Left renal pelvis (tissue), 4 donors: ENCODE measurements around the gene POTEM. TPM values are rescaled to one million over a fixed set of nuclear protein-coding genes. Genes with fewer than 3 reads are reported as not detected.
"Not testable (repeated sequence)": the region's sequence is repeated elsewhere in the genome, so short reads cannot be mapped to it uniquely, and the experiment has no call there.

Experiments
- DNase-seq, 4 donors: peaks; one replicate each; pipeline ENCODE4 v3.0.0-alpha.2; 2013; ENCODE audit warnings: low read depth in 4 of 4, low spot score in 3 of 4
- polyA plus RNA-seq, 4 donors: library from polyadenylated mRNA; unstranded; fragments of 120-200 nt; gene quantifications; one replicate each; pipeline ENCODE4 v1.2.1, GENCODE V29; 2013; ENCODE audit not compliant: insufficient read length in 4 of 4

POTEM gene
- not detected for polyA plus RNA-seq

DNA sequence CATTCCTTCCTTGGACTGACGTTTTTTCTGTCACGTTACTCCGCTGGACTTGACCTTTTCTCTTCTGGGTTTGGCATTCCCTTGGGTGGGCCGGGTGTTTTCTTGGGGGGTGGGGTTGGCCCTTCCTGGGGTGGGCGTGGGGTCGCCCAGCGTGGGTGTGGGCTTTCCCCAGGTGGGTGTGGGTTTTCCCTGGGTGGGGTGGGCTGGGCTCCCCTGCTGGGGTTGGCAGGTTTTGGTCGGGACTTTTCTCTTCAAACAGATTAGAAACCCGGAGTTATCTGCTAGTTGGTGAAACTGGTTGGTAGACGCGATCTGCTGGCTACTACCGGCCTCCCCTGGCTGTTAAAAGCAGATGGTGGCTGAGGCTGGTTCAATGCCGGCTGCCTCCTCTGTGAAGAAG is at the start of gene POTEM:
Gene POTEM, plus strand, starts transcription at position 301 of the 400 bp plus-strand sequence. Its CDS starts 52 bp downstream, at position 353.
- not testable (repeated sequence) for DNase-seq

DNA sequence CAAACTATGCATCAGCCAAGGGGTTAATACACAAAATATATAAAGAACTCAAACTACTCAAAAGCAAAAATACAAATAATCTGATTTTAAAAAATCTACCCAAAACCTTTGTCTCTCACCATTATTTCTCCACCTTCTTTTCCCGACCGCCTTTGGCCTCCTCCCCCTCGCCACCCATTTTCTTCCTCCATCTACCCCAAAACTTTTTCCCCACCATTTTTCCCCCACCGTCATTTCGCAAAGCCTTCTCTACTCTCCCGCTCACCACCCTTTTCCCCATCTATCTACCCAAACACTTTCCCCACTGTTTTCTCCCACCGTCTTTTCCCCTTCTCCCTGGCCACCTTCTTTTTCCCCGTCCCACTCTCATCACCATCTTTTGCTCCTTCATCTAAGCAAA is 48.9 kb upstream of the POTEM start:
- not testable (repeated sequence) for DNase-seq

DNA sequence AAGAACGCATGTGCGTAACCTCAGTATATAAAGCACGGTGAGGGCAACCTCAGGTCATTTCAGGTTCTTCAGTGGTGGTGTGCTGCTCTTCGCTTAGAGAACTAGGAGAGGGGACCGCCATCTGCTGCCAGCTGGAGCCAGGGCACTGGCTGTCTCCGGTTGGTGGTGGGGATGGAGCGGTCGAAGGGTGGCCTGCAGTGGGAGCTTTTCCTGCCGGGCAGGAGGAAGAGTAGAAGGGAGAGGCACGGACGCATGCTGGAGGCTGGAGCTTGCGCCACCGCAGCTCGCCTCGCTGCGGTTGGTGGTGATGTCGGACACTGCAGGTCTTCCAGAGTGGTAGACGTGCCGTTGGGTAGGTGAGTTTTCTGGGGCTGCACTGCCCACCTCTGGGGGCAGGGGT is 47.2 kb upstream of the POTEM start:
- DNase-seq, result not testable (repeated sequence)

DNA sequence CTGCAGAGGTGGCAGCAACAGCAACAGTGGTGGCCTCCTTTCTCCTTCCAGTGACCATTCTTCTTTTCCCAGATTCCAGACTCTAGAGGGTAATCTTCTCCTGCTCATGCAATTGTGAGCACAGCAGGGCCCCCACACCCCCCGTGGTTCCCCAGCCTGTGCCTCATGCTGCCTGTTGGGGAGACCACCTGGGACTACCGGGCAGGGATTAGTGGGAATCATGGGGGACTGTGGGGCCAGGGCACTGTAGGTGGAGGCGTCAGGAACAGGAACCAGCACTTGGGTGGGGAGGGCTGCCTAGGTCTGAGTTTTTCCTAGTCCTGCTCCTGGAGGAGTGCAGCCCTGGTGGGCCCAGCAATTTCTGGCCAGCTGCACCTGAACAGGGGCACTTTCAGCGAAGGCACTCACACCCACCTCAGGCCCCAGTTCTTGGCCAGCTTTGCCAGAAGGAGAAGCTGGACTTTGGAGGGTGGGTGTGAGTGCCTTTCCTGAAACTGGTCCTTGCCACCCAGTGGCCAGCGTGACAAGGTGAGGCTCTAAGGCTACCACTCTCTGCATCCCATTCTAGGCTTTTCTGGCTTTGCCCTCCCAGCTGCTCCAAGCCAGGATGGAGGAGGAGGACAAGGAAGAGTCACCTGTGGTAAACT is 46.1 kb upstream of the POTEM start:
- not testable (repeated sequence) for DNase-seq

DNA sequence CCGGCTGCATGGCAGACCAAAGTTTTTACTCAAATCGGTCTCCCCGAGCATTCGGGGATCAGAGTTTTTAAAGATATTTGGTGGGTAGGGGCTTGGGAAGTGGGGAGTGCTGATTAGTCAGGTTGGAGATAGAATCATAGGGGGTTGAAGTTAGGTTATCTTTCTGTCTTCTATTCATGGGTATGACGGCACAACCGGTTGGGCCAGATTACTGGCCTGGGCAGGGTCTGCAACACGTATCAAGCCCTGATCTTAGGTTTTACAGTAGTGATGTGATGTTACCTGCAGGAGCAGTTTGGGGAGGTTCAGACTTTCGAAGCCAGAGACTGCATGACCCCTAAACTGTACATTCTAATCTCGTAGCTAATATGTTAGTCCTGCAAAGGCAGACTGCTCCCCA is 30.4 kb upstream of the POTEM start:
- not testable (repeated sequence) for DNase-seq

DNA sequence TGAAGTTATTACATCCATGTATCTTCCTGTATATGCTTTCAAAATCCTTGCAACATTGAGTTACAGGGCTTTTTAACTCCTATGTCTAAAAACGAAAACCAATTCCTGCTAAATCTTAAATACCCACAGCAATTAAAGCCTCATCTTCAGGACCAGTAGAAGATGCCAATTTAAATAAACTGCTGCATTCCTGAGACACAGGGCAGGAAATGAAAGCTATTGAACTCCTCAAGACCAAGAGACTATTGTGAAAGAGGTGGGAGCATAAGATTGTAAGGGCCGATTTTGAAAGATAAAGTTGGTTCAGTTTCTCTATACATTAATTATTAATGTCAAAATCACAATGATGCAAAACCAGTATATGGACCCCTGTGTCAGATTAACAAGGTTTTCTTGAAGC is 28.5 kb upstream of the POTEM start:
- not testable (repeated sequence) for DNase-seq

DNA sequence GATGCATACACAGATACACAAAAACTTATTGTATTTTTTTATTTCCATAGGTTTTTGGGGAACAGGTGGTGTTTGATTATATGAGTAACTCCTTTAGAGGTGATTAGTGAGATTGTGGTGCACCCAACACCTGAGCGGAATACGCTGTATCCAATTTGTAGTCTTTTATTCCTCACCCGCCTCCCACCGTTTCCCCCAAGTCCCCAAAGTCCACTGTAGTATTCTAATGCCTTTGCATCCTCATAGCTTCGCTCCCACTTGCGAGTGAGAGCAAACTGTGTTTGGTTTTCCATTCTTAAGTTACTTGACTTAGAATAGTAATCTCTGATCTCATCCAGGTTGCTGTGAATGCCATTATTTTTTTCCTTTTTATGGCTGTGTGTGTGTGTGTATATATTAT is 17.3 kb upstream of the POTEM start:
- not testable (repeated sequence) for DNase-seq

DNA sequence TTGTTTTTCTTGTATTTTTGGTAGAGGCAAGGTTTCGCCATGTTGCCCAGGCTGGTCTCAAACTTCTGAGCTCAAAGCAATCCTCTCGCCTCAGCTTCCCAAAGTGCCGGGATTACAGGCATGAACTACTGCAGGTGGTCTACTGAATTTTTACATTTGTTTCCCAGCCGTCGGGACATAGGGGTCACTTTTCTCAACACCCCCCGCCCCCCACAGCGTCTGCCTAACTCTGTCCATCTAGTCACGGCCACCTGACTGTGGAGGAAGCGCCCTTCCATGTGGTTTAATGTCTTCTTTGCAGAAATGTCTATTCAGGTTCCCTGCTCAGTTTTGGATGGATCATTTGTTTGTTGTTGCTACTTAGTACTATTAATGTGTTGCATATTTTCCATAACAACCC is 14.1 kb upstream of the POTEM start:
- DNase-seq, result not testable (repeated sequence)

DNA sequence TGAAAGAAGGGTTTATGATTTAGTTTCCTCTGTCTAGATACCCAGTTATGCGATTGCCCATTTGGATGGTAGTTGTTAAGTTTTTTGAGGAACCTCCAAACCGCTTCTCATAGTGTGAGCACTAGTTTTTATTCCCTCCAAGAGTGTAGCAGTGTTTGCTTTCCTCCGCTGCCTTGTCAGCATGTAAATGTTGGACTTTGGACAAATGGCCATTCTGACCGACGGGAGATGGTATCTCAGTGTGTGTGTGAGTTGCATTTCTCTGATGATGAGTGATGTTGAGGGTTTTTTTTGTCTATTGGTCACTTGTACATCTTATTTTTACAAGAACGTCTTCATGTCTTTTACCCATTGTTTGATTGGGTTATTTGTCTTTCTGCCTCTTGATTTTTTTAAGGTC is 11.4 kb upstream of the POTEM start:
- DNase-seq, result not testable (repeated sequence)

DNA sequence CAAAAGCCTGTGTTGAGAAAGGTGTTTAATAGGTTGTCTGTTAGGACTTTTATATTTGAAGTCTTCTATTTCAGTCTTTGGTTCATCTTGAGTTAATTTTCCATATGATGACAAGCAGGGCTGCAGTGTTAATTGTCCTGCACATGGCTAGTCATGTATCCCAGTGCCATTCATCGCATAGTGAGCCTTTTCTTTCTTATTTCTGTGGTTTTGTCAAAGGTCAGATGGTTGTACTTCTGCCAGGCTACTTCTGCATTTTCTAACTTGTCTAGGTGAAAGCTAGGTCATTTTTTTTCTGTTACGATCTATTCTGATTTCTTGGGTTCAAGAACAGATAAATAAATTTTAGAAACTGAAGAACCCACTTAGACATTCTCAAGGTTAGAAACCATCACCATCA is 5.7 kb upstream of the POTEM start:
- DNase-seq, result not testable (repeated sequence)

DNA sequence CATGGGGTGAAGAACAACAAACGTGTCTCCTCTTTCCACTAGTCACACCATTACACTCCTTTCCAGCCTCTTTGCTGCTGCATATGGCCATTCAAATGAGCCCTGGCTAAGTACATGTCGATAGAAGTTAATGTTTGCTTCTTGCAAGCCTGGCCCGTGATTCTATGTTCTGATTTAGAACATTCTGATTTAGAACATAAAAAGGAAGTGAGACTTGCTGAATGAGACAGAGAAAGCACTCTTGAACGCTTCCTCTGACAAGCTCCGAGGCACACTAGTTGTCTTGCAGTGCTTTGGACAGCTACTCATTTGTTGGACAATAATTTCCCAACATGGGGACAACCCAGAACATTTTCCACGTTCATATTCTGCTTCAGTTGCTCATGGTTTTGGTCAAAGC is 5.1 kb upstream of the POTEM start:
- DNase-seq, result not testable (repeated sequence)

DNA sequence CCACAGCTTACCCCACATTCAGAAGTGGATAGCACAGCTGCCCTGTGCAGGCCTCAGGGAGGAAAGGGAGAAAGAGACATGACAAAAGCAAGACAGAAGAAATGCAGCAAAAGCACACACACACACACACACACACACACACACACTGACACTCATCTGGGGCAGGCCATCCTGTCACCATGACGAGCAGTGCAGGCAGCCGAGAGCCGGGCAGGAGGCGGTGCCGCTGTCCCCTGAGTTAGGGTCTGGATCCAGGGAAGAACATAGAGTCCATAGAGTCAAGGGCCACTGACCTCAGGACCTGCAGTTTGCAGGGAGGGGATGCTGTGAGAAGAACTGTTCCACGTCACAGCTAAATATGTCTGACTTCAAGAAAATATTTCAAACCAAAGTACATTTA is 4.0 kb upstream of the POTEM start:
- DNase-seq, result not testable (repeated sequence)

DNA sequence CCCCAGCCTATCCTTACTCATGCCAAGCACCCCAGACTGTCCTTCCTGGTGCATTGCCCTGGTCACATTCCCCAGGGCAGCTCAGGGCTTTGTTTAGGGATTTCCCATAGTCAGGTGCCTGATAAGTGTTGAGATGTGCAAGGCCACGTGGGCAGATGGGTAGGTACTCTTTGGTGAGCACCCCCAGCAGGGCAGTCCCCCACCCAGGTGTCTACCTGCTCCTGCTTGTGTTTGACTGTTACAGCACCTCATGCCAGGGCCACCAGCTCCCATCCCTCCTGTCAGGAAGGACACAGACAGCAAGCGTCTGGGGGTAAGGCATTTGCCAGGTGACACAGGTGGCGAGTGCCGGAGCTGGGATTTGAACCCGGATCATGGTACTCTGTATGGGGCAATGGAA is 2.4 kb upstream of the POTEM start:
- not testable (repeated sequence) for DNase-seq

DNA sequence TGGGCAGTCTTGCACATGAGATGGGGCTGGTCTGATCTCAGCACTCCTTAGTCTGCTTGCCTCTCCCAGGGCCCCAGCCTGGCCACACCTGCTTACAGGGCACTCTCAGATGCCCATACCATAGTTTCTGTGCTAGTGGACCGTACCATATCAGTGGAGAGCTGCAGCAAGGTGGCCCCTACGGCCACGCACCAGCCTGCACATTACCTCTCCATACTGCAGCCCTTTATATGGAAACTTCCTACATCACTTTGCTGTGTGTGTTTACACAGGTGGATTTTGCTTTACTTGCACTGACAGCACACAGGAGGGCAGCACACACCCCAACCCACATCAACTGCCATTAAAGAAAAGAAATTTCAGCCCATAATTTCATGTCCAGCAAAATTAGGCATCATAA is 35.3 kb downstream of the POTEM start:
- DNase-seq, result not testable (repeated sequence)

DNA sequence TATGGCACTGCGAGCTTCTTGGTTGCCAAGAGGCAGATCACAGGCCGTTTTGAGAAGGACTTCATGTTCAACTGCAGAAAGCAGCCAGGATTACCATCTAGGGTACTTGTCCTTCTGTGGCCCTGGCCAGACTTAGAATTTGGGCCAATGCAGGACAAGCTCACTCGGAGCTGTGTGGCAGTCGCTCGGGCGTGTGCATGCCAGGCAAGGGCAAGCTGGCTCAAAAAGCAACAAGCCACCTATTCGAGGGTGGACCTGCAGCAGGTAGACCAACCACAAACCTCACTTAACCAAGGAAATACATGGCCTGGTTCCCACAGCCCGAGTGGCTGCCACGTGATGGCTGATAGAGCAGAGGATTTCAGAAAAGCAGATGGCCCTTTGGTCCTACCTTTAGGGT is 39.3 kb downstream of the POTEM start:
- not testable (repeated sequence) for DNase-seq

DNA sequence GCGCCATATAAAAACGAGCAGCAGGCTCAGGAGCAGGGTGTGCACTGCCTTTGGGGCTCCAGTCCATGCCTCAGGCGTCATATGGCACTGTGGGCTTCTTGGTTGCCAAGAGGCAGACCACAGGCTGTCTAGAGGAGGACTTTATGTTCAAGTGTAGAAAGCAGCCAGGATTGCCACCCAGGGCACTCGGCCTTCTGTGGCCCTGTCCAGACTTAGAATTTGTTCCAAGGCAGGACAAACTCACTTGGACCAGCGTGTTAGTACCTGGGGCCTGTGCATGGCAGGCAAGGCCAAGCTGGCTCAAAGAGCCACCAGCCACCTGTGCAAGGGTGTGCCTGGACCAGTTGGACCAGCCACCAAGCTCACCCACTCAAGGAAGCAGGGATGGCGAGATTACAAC is 40.4 kb downstream of the POTEM start:
- DNase-seq, result not testable (repeated sequence)

DNA sequence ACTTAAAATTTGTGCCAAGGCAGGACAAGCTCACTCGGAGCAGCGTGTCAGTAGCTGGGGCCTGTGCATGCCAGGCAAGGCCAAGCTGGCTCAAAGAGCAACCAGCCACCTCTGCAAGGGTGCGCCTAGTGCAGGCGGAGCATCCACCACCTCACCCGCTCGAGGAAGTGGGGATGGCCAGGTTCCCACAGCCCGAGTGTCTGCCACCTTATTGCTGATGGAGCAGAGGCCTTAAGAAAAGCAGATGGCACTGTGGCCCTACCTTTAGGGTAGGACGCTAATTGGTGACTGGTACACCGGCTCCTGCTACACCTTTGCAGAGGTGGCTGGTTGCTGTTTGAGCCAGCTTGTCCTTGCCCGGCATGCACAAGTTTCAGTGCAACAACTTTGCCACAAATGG is 43.8 kb downstream of the POTEM start:
- DNase-seq, result not testable (repeated sequence)

DNA sequence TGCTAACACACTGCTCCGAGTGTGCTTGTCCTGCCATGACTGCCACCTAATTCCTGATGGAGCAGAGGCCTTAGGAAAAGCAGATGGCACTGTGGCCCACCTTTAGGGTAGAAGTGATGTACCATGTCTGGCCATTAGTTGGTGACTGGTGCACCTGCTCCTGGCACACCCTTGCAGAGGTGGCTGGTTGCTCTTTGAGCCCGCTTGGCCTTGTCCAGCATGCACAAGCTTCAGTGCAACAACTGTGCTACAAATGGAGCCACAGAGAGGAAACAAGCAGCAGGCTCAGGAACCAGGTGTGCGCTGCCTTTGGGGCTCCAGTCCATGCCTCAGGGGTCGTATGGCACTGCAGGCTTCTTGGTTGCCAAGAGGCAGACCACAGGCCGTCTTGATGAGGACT is 44.5 kb downstream of the POTEM start:
- not testable (repeated sequence) for DNase-seq

DNA sequence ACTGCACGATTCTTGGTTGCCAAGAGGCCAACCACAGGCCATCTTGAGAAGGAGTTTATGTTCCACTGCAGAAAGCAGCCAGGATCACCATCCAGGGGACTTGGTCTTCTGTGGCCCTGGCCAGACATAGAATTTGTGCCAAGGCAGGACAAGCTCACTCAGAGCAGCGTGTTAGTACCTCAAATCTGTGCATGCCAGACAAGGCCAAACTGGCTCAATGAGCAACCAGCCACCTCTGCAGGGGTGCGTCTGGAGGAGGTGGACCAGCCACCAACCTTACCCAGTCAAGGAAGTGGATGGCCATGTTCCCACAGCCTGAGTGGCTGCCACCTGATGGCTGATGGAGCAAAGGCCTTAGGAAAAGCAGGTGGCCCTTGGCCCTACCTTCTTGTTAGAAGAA is 48.0 kb downstream of the POTEM start:
- DNase-seq, result not testable (repeated sequence)

DNA sequence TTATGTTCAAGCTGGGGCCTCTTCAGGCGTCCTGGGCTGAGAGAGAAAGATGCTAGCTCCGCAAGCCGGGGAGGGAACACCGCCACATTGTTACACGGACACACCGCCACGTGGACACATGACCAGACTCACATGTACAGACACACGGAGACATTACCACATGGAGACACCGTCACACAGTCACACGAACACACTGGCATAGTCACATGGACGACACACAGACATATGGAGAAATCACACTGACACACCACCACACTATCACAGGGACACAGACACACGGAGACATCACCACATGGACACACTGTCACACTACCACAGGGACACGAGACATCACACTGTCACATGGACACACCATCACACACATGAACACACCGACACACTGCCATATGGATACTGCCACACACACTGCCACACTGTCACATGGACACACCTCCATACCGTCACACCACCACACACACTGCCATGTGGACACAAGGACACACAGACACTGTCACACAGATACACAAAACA is 57.9 kb downstream of the POTEM start:
- not testable (repeated sequence) for DNase-seq

DNA sequence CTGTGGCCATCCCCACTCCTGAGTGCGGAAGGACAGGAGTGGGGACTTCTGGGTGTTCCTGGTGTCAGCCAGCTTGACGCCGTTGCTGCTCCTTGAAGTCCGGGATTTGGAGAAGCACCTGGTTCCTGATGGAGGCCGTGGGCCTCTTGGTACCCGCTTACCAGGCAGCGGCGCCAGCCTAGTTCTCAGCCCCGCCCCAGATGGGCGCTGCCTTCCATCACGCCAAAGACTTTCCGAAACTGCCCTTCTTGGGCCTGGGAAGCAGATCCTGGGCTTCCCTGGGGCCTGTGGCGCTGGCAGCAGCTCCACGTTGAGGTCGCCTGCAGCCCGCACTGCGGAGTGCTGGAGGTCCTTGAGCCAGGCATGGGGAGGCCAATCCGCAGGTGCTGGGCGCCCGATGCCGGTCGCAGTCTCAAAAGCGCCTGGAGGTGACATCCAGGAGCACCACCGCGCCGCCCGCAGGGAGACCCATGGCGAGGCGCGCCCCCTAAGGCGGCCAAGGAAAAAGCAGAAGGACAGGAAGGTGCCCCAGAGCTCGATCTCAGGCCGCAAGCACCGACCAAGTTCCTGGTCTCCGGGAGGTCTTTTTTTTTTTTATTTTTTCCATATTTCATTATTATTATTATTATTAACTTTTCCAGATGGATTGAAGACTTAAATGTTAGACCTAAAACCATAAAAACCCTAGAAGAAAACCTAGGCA is 59.6 kb downstream of the POTEM start:
- not testable (repeated sequence) for DNase-seq

DNA sequence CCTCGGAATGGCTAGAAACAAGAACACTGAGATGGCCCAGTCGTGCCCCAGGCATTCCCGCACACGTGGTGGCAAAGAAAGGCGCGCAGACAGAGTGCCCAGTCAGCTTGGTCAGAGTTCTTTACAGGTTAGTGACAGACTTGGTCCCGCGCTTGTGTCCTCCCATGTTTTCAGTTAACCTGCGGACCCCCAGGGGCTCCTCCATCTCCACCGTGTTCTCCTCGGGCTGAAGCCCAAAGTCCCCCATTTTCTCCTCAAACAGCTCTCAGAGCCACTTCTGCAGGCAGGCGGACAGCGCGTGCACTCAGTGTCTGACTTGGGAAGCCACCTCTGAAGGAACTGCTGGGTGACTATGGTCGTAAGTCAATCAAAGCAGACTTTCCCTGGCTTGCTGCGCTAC is 60.7 kb downstream of the POTEM start:
- not testable (repeated sequence) for DNase-seq
